A549 (cell line): Measurements from ENCODE around the gene AARSD1. TPM values are rescaled to one million over a fixed set of nuclear protein-coding genes. Genes with fewer than 3 reads are reported as not detected.

ENCODE experiments used
- ATAC-seq, 2 experiments: fragments of 200-7000 bp in 1 of 2; fragments of >200 bp in 1 of 2; cut with Nextera tagmentation in 1 of 2; cut with Tn5 transposase in 1 of 2; 3 replicates each; pipeline versions ENCODE4 v1.8.0 to v1.9.1; 2018 to 2020; ENCODE audit warnings: mild to moderate bottlenecking in 1 of 2, moderate library complexity in 1 of 2
- CTCF ChIA-PET: fragments of 300-600 bp; sonication (Branson Sonifier 250); formaldehyde crosslinking; extraction: SDS; loops from one replicate; lab custom pipeline; 2021; ENCODE audit warnings: antibody characterized with exemption, inconsistent platforms; lab: Yijun Ruan, JAX
- POLR2A ChIA-PET: fragments of 350-600 bp; formaldehyde crosslinking; extraction: SDS; loops from one replicate; lab custom pipeline; 2021; ENCODE audit warnings: antibody characterized with exemption, inconsistent platforms; lab: Yijun Ruan, JAX
- DNase-seq, 2 experiments: peaks; one replicate each; pipeline versions ENCODE4 v3.0.0 to v3.0.0-alpha.2; 2011 to 2016; ENCODE audit warnings: low read depth in 1 of 2, low spot score in 1 of 2
- FAIRE-seq: peaks from 2 replicates; lab custom pipeline; 2011; peaks lifted over from hg19 to GRCh38; lab: Jason Lieb, UNC
- H3K27ac ChIP-seq, 2 experiments: fragments of >200 bp; sonication (Bioruptor Twin); formaldehyde crosslinking; 3 replicates each; pipeline ENCODE4 v1.5.1; 2016 to 2017
- H3K4me1 ChIP-seq: fragments of >200 bp; sonication (Bioruptor Twin); formaldehyde crosslinking; 3 replicates; pipeline ENCODE4 v1.6.1; 2016
- H3K4me2 ChIP-seq: fragments of >200 bp; sonication (Bioruptor Twin); formaldehyde crosslinking; 3 replicates; pipeline ENCODE4 v1.6.1; 2016
- H3K4me3 ChIP-seq: fragments of >200 bp; sonication (Bioruptor Twin); formaldehyde crosslinking; 3 replicates; pipeline ENCODE4 v1.5.1; 2016
- H3K9me3 ChIP-seq: fragments of >200 bp; sonication (Bioruptor Twin); formaldehyde crosslinking; 3 replicates; pipeline ENCODE4 v1.6.1; 2016
- ATOH8 ChIP-seq: fragments of 250-450 bp; sonication (Bioruptor Pico); IDR thresholded peaks from 2 replicates; pipeline ENCODE4 v1.5.0; 2020; ENCODE audit warnings: low read depth, mild to moderate bottlenecking, moderate library complexity
- BCL3 ChIP-seq: fragments of >200 bp; sonication (Bioruptor Twin); formaldehyde crosslinking; IDR thresholded peaks from 3 replicates; pipeline ENCODE4 v1.6.1; 2016
- CEBPB ChIP-seq, 2 experiments: fragments of >200 bp in 1 of 2; sonication (Bioruptor Twin) in 1 of 2; formaldehyde crosslinking in 1 of 2; IDR thresholded peaks; 2 replicates each; pipeline ENCODE4 v1.6.1; 2012 to 2016
- CHD2 ChIP-seq: fragments of 150-350 bp; IDR thresholded peaks from 2 replicates; pipeline ENCODE4 v1.6.1; 2014; ENCODE audit warnings: low read length; ENCODE audit not compliant: partially characterized antibody
- CTCF ChIP-seq: fragments of >200 bp; sonication (Bioruptor Twin); formaldehyde crosslinking; IDR thresholded peaks from 3 replicates; pipeline ENCODE4 v1.5.1; 2016
- E2F6 ChIP-seq: IDR thresholded peaks from 2 replicates; pipeline ENCODE4 v1.6.1; 2012; ENCODE audit warnings: low read depth, borderline replicate concordance
- EHF ChIP-seq: fragments of 250-450 bp; sonication (Bioruptor Pico); IDR thresholded peaks from 2 replicates; pipeline ENCODE4 v1.5.0; 2020; ENCODE audit warnings: mild to moderate bottlenecking
- EP300 ChIP-seq, 2 experiments: fragments of >200 bp; sonication (Bioruptor Twin); formaldehyde crosslinking; IDR thresholded peaks; 2 replicates in 1 of 2; 3 replicates in 1 of 2; pipeline ENCODE4 v1.6.1; 2016 to 2017
- FOSB ChIP-seq: fragments of 250-450 bp; sonication (Bioruptor Pico); IDR thresholded peaks from 2 replicates; pipeline ENCODE4 v1.5.0; 2020; ENCODE audit warnings: mild to moderate bottlenecking, moderate library complexity
- FOSL2 ChIP-seq, 2 experiments: fragments of 450-650 bp in 1 of 2; fragments of >200 bp in 1 of 2; sonication (Bioruptor Twin) in 1 of 2; formaldehyde crosslinking; IDR thresholded peaks; 2 replicates each; pipeline versions ENCODE4 v1.5.0 to v1.6.1; 2016 to 2020; ENCODE audit warnings: mild to moderate bottlenecking in 1 of 2, moderate library complexity in 1 of 2
- GATA3 ChIP-seq: IDR thresholded peaks from 2 replicates; pipeline ENCODE4 v1.6.1; 2012; ENCODE audit warnings: borderline replicate concordance
- HDAC2 ChIP-seq: fragments of 200-600 bp; sonication (generic); IDR thresholded peaks from 2 replicates; pipeline ENCODE4 v1.6.1; 2016
- HES2 ChIP-seq: fragments of >200 bp; sonication (Bioruptor Twin); formaldehyde crosslinking; IDR thresholded peaks from 2 replicates; pipeline ENCODE4 v1.6.1; 2016
- HMGXB4 ChIP-seq: fragments of 250-450 bp; sonication (Bioruptor Pico); IDR thresholded peaks from 2 replicates; pipeline ENCODE4 v1.5.0; 2021; ENCODE audit warnings: mild to moderate bottlenecking, moderate library complexity, borderline replicate concordance
- HOXB5 ChIP-seq: fragments of 250-450 bp; sonication (Bioruptor Pico); IDR thresholded peaks from 2 replicates; pipeline ENCODE4 v1.5.0; 2020; ENCODE audit warnings: mild to moderate bottlenecking, moderate library complexity
- JUNB ChIP-seq: fragments of >200 bp; sonication (Bioruptor Twin); formaldehyde crosslinking; IDR thresholded peaks from 2 replicates; pipeline ENCODE4 v1.6.1; 2016
- KDM5A ChIP-seq: fragments of 200-600 bp; sonication (generic); IDR thresholded peaks from 2 replicates; pipeline ENCODE4 v1.6.1; 2016; ENCODE audit warnings: antibody characterized with exemption, mild to moderate bottlenecking
- MAZ ChIP-seq: fragments of 150-350 bp; IDR thresholded peaks from 2 replicates; pipeline ENCODE4 v1.6.1; 2014; ENCODE audit warnings: antibody characterized with exemption, low read depth, low read length, borderline replicate concordance
- NFE2L2 ChIP-seq: fragments of 150-350 bp; conservative IDR thresholded peaks from 2 replicates; pipeline ENCODE4 v1.6.1; 2014; ENCODE audit warnings: low read length
- POLR2AphosphoS2 ChIP-seq: conservative IDR thresholded peaks from 2 replicates; pipeline ENCODE4 v1.6.1; 2012; ENCODE audit warnings: low read length, improper control_type of control experiment, inconsistent platforms
- RFX5 ChIP-seq: fragments of 450-650 bp; IDR thresholded peaks from 2 replicates; pipeline ENCODE4 v1.7.1; 2014; ENCODE audit warnings: antibody characterized with exemption, mild to moderate bottlenecking, moderate library complexity
- SREBF2 ChIP-seq: fragments of 450-650 bp; IDR thresholded peaks from 2 replicates; pipeline ENCODE4 v1.6.1; 2014; ENCODE audit warnings: mild to moderate bottlenecking, moderate library complexity
- TP53 ChIP-seq: fragments of 250-450 bp; sonication (Bioruptor Pico); IDR thresholded peaks from 2 replicates; pipeline ENCODE4 v1.5.0; 2021; ENCODE audit warnings: mild to moderate bottlenecking, moderate library complexity
- WGBS: methylation state at CpG from one replicate; pipeline ENCODE4 v1.1.6; 2017; ENCODE audit errors: missing lambda C conversion rate; 5-methylcytosine and 5-hydroxymethylcytosine counted together
- polyA plus RNA-seq, 4 experiments: library from polyadenylated mRNA; depleted of rRNA in 3 of 4; stranded (reverse); fragments of >200 nt; fragmentation: RNase III in 1 of 4; extraction: RNeasy Plus Mini Kit Qiagen cat#74134 plus additional on column Dnase treatment in 1 of 4; gene quantifications; 2 replicates in 3 of 4; 3 replicates in 1 of 4; pipeline ENCODE4 v1.2.3, GENCODE V29; 2011 to 2017

The AARSD1 gene
- polyA plus RNA-seq, 2 of the 4 experiments (the other 2 are of a cell fraction) = 66.6 to 70.7 TPM

- DNase-seq (no peak), FAIRE-seq (no peak)
- Histone ChIP-seq H3K4me2 (no peak overlapping the region), H3K9me3 (no peaks in the 10 kb centered on the region), H3K27ac (no peak overlapping the region), H3K4me1 (peaks cover 8% of the 10 kb centered on the region; the same call in 2 of the 3 replicates), H3K4me3 (no peak overlapping the region)
- WGBS = 91% methylated on average over 8 of the region's 8 CpGs
- ChIA-PET CTCF (interaction anchor here (0.8 to 3.4 kb wide), 8 partner anchors 7 to 170 kb away, joined by 3 to 20 read pairs (median 6); partner anchors contain the start of genes PTGES3L, RND2, RPL27 and VAT1), POLR2A (interaction anchor here (1.1 to 5.7 kb wide), 2 partner anchors 12 to 15 kb away, joined by 3 to 38 read pairs; partner anchors contain the start of gene RPL27)
- TF ChIP-seq SREBF2 (no peak), RFX5 (no peak), CHD2 (no peak), CTCF (no peak), FOSL2 (IDR thresholded peaks at IDR 0.05) (no peak), FOSL2 (CRISPR knock-in tag; IDR thresholded peaks at IDR 0.05) (no peak), JUNB (no peak), EP300 (IDR thresholded peaks at IDR 0.05) (no peak), GATA3 (no peak), POLR2AphosphoS2 (no peak), ATOH8 (no peak), NFE2L2 (no peak), MAZ (no peak)
- TF ChIP-seq, all 56 proteins: peak for 0
- ATAC-seq = no peak
Measured at GRCh38 chr17:43013296-43013695, 49.0 kb upstream of the AARSD1 start.

- CTCF ChIA-PET = interaction anchor here (0.6 to 3.4 kb wide), 8 partner anchors 9 to 83 kb away, joined by 3 to 20 read pairs (median 4); partner anchors contain the start of genes RND2 and RPL27
- no peak overlapping the region for H3K4me3 ChIP-seq
- no peaks in the 10 kb centered on the region for H3K9me3 ChIP-seq
- no peak overlapping the region for H3K27ac ChIP-seq
- WGBS = 88% methylated on average over 15 of the region's 15 CpGs
- ATAC-seq (0 out of 6 replicates have a peak, but pooled peaks of 1 of the 2 experiments have one; percentile 12), DNase-seq (no peak), FAIRE-seq (no peak)
- H3K4me2 ChIP-seq = no peak overlapping the region
- POLR2A ChIA-PET = interaction anchor here (1.1 to 5.7 kb wide), 2 partner anchors 10 to 13 kb away, joined by 3 to 38 read pairs; partner anchors contain the start of gene RPL27
- H3K4me1 ChIP-seq = peaks cover 12% of the 10 kb centered on the region; the same call in 2 of the 3 replicates
- no peak for TF ChIP-seq JUNB
- TF ChIP-seq TP53 (CRISPR knock-in tag) = no peak
- TF ChIP-seq E2F6 = no peak
- TF ChIP-seq EHF (CRISPR knock-in tag) = no peak
- no peak for TF ChIP-seq HMGXB4
- no peak for TF ChIP-seq FOSB
- TF ChIP-seq KDM5A = no peak
- TF ChIP-seq HDAC2 = no peak
- no peak for TF ChIP-seq BCL3
- TF ChIP-seq EP300 (IDR thresholded peaks at IDR 0.05) = no peak
- TF ChIP-seq POLR2AphosphoS2 = no peak
- TF ChIP-seq CEBPB (IDR thresholded peaks at IDR 0.05) = no peak
- TF ChIP-seq HES2 = no peak
- no peak for TF ChIP-seq HOXB5 (CRISPR knock-in tag)
- no peak for TF ChIP-seq ATOH8
Measured at GRCh38 chr17:43011728-43012472, 47.6 kb upstream of the AARSD1 start.
